K562 (cell line): ENCODE data around the gene ACOX1. TPM values are rescaled to one million over a fixed set of nuclear protein-coding genes. Genes with fewer than 3 reads are reported as not detected.

ENCODE experiments used
- CHAMP1 ChIP-seq: fragments of 450-650 bp; IDR thresholded peaks from 2 replicates; pipeline ENCODE4 v1.6.1; 2016; ENCODE audit warnings: mild to moderate bottlenecking
- FOXA1 ChIP-seq: fragments of 450-650 bp; IDR thresholded peaks from 2 replicates; pipeline ENCODE4 v1.6.1; 2016; ENCODE audit warnings: mild to moderate bottlenecking, borderline replicate concordance
- KDM5B ChIP-seq: fragments of 200-600 bp; sonication (generic); IDR thresholded peaks from 2 replicates; pipeline ENCODE4 v1.6.1; 2012; ENCODE audit warnings: low read depth, mild to moderate bottlenecking, moderate library complexity, low read length, control low read depth, inconsistent platforms; ENCODE audit not compliant: insufficient replicate concordance
- NBN ChIP-seq: fragments of 450-650 bp; IDR thresholded peaks from 2 replicates; pipeline ENCODE4 v1.6.1; 2016; ENCODE audit warnings: low read depth, mild to moderate bottlenecking
- NR4A1 ChIP-seq, 2 experiments: fragments of 250-450 bp in 1 of 2; fragments of 450-650 bp in 1 of 2; sonication (Bioruptor Pico) in 1 of 2; IDR thresholded peaks; 2 replicates each; pipeline versions ENCODE4 v1.4.0 to v1.6.1; 2016 to 2020; ENCODE audit warnings: mild to moderate bottlenecking in 2 of 2, missing compliant biosample characterization in 1 of 2, missing genetic modification characterization in 1 of 2, moderate library complexity in 1 of 2
- POLR2AphosphoS5 ChIP-seq: IDR thresholded peaks from 2 replicates; pipeline ENCODE4 v1.6.1; 2011; ENCODE audit warnings: mild to moderate bottlenecking, low read depth, low read length, moderate library complexity; ENCODE audit not compliant: control insufficient read depth, insufficient read depth
- PYGO2 ChIP-seq: fragments of 450-650 bp; IDR thresholded peaks from 2 replicates; pipeline ENCODE4 v1.6.1; 2016; ENCODE audit warnings: mild to moderate bottlenecking, missing genetic modification characterization, moderate library complexity, missing compliant biosample characterization
- RB1 ChIP-seq: fragments of 450-650 bp; IDR thresholded peaks from 2 replicates; pipeline ENCODE4 v1.6.1; 2017; ENCODE audit warnings: low read depth, mild to moderate bottlenecking
- RCOR1 ChIP-seq, 2 experiments: IDR thresholded peaks; 2 replicates each; pipeline ENCODE4 v1.6.1; 2012; ENCODE audit warnings: low read depth in 2 of 2, low read length in 2 of 2, borderline replicate concordance in 1 of 2, improper control_type of control experiment in 1 of 2
- RUNX1 ChIP-seq: sonication (generic); IDR thresholded peaks from 2 replicates; pipeline ENCODE4 v1.6.1; 2016; ENCODE audit warnings: antibody characterized with exemption, low read depth
- SMARCE1 ChIP-seq: fragments of 450-650 bp; IDR thresholded peaks from 2 replicates; pipeline ENCODE4 v1.7.1; 2016; ENCODE audit warnings: mild to moderate bottlenecking
- SRSF1 ChIP-seq: fragments of 200-400 bp; formaldehyde crosslinking; IDR thresholded peaks from 2 replicates; pipeline ENCODE4 v1.6.1; 2017; ENCODE audit warnings: mild to moderate bottlenecking, low read depth, low read length, moderate library complexity
- STAG1 ChIP-seq: sonication (generic); formaldehyde crosslinking; IDR thresholded peaks from 2 replicates; pipeline ENCODE4 v1.5.0; 2020; ENCODE audit warnings: missing genetic modification reagents, borderline replicate concordance
- TCF3 ChIP-seq: sonication (generic); formaldehyde crosslinking; IDR thresholded peaks from 2 replicates; pipeline ENCODE4 v1.4.0; 2020; ENCODE audit warnings: mild to moderate bottlenecking, missing genetic modification reagents
- XRCC5 ChIP-seq: fragments of 200-400 bp; formaldehyde crosslinking; IDR thresholded peaks from 2 replicates; pipeline ENCODE4 v1.6.1; 2017; ENCODE audit warnings: low read depth, mild to moderate bottlenecking, low read length
- ZNF699 ChIP-seq: fragments of 250-450 bp; sonication (Bioruptor Pico); IDR thresholded peaks from 2 replicates; pipeline ENCODE4 v1.8.0; 2021; ENCODE audit warnings: mild to moderate bottlenecking, moderate library complexity; ENCODE audit not compliant: insufficient replicate concordance
- ZNF717 ChIP-seq: fragments of 250-450 bp; sonication (Bioruptor Pico); IDR thresholded peaks from 2 replicates; pipeline ENCODE4 v1.5.0; 2021
- polyA plus RNA-seq, 8 experiments: library from polyadenylated mRNA; depleted of rRNA in 4 of 8; stranded (reverse) in 5 of 8; unstranded in 3 of 8; fragments of >200 nt; fragmentation: Nextera tagmentation in 2 of 8; fragmentation: Illumina TruSeq in 1 of 8; extraction: Ambion mirVana in 2 of 8; extraction: Trizol in 1 of 8; gene quantifications; 2 replicates each; pipeline versions ENCODE4 v1.2.1 to v1.2.3, GENCODE V29; 2011 to 2014; ENCODE audit warnings: inconsistent platforms in 1 of 8, missing spikeins in 1 of 8
- total RNA-seq, 7 experiments: library from RNA; depleted of rRNA in 6 of 7; stranded (reverse); fragments of >200 nt in 6 of 7; fragmentation: Illumina TruSeq in 2 of 7; extraction: Trizol in 2 of 7; gene quantifications; 2 replicates each; pipeline versions ENCODE4 v1.2.1 to v1.2.3, GENCODE V29; 2011 to 2021; ENCODE audit warnings: low replicate concordance in 1 of 7
- TF ChIP-seq, protein P1 (sequence below): fragments of 250-450 bp; sonication (Bioruptor Pico); IDR thresholded peaks from 2 replicates; pipeline ENCODE4 v1.9.0; 2021; ENCODE audit warnings: mild to moderate bottlenecking
- TF ChIP-seq, protein P2 (sequence below): fragments of 450-650 bp; IDR thresholded peaks from 2 replicates; pipeline ENCODE4 v1.6.1; 2018; ENCODE audit warnings: mild to moderate bottlenecking, low read depth; ENCODE audit not compliant: partially characterized antibody
- TF ChIP-seq, protein P3 (sequence below): sonication (generic); formaldehyde crosslinking; IDR thresholded peaks from 2 replicates; pipeline ENCODE4 v1.8.1; 2023; ENCODE audit warnings: mild to moderate bottlenecking, missing genetic modification reagents
- TF ChIP-seq, protein P4 (sequence below): fragments of 450-650 bp; formaldehyde crosslinking; IDR thresholded peaks from 2 replicates; pipeline ENCODE4 v1.4.0; 2020; ENCODE audit warnings: mild to moderate bottlenecking

Gene ACOX1
- total and polyA plus RNA-seq, 9 of the 15 experiments (the other 6 are each of a cell fraction or from before 2014, with no cell fraction given) = 7.8 to 24.1 (median 14.5) TPM

DNA sequence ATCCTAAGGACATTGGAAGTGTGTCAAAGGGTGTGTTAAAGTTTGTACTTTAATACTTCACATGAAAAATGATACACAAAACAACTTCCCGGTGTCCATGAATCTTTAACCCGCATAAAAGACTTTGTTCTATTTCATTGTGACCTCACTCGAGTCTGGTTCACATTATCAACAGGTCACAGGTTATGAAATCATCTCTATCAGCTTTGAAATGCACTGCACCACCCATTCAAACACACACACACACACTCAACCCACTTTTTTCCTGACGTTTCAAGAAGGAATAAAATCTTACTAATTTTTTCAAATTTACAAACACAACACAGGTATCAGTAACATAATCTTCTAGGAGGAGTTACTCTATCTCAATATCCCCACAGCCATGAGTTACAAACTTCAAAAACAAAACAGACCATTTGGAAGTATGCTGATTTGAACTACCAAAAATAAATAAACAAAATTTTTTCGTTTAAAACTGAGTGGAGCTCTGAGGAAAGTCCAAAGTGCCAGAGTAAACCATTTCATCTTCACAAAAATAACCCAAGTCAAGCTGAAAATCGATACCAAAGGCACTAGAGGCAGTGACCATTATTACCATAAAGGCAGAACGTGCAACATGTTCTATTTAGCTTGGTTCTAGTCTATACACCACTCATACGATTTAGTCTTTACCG, 2.7 kb downstream of the ACOX1 start (continued):
- no peak for TF ChIP-seq CHAMP1
- TF ChIP-seq RB1 = no peak
- TF ChIP-seq PYGO2 = no peak
- no peak for TF ChIP-seq KDM5B
- no peak for TF ChIP-seq XRCC5
- peak; percentile 44; the same call in 1 of the 2 replicates for TF ChIP-seq SMARCE1
- no peak for TF ChIP-seq RUNX1
- TF ChIP-seq TCF3 (CRISPR knock-in tag) = peak; percentile 64
- TF ChIP-seq ZNF717 = no peak
- no peak for TF ChIP-seq STAG1 (CRISPR knock-in tag)
- peak; percentile 37; the same call in 1 of the 2 replicates for TF ChIP-seq NBN
- TF ChIP-seq, protein P1, sequence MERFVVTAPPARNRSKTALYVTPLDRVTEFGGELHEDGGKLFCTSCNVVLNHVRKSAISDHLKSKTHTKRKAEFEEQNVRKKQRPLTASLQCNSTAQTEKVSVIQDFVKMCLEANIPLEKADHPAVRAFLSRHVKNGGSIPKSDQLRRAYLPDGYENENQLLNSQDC = no peak
- no peak for TF ChIP-seq SRSF1
- no peak for TF ChIP-seq FOXA1
- TF ChIP-seq, protein P2, sequence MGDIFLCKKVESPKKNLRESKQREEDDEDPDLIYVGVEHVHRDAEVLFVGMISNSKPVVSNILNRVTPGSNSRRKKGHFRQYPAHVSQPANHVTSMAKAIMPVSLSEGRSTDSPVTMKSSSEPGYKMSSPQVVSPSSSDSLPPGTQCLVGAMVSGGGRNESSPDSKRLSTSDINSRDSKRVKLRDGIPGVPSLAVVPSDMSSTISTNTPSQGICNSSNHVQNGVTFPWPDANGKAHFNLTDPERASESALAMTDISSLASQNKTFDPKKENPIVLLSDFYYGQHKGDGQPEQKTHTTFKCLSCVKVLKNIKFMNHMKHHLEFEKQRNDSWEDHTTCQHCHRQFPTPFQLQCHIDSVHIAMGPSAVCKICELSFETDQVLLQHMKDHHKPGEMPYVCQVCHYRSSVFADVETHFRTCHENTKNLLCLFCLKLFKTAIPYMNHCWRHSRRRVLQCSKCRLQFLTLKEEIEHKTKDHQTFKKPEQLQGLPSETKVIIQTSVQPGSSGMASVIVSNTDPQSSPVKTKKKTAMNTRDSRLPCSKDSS = no peak
- peak in 1 of 2 experiments; percentile 54; a peak in 1 of 4 replicates for TF ChIP-seq RCOR1 (IDR thresholded peaks at IDR 0.05; ENCODE audit: borderline replicate concordance in 1 of 2, low read depth in 2 of 2, low read length in 2 of 2)
- no peak for TF ChIP-seq ZNF699
- no peak for TF ChIP-seq NR4A1 (CRISPR knock-in tag; IDR thresholded peaks at IDR 0.05)
- no peak for TF ChIP-seq NR4A1 (tag; IDR thresholded peaks at IDR 0.05)
- TF ChIP-seq POLR2AphosphoS5 = peak; percentile 43; the same call in 1 of the 2 replicates
- TF ChIP-seq, protein P3, sequence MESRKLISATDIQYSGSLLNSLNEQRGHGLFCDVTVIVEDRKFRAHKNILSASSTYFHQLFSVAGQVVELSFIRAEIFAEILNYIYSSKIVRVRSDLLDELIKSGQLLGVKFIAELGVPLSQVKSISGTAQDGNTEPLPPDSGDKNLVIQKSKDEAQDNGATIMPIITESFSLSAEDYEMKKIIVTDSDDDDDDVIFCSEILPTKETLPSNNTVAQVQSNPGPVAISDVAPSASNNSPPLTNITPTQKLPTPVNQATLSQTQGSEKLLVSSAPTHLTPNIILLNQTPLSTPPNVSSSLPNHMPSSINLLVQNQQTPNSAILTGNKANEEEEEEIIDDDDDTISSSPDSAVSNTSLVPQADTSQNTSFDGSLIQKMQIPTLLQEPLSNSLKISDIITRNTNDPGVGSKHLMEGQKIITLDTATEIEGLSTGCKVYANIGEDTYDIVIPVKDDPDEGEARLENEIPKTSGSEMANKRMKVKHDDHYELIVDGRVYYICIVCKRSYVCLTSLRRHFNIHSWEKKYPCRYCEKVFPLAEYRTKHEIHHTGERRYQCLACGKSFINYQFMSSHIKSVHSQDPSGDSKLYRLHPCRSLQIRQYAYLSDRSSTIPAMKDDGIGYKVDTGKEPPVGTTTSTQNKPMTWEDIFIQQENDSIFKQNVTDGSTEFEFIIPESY = no peak
- TF ChIP-seq, protein P4, sequence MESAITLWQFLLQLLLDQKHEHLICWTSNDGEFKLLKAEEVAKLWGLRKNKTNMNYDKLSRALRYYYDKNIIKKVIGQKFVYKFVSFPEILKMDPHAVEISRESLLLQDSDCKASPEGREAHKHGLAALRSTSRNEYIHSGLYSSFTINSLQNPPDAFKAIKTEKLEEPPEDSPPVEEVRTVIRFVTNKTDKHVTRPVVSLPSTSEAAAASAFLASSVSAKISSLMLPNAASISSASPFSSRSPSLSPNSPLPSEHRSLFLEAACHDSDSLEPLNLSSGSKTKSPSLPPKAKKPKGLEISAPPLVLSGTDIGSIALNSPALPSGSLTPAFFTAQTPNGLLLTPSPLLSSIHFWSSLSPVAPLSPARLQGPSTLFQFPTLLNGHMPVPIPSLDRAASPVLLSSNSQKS (CRISPR knock-in tag) = no peak
